ENCODE data around the gene C2orf78. TPM values are rescaled to one million over a fixed set of nuclear protein-coding genes. Genes with fewer than 3 reads are reported as not detected.

C2orf78 gene
- total RNA-seq, 1 donor from 2014 or later, result not detected

DNA sequence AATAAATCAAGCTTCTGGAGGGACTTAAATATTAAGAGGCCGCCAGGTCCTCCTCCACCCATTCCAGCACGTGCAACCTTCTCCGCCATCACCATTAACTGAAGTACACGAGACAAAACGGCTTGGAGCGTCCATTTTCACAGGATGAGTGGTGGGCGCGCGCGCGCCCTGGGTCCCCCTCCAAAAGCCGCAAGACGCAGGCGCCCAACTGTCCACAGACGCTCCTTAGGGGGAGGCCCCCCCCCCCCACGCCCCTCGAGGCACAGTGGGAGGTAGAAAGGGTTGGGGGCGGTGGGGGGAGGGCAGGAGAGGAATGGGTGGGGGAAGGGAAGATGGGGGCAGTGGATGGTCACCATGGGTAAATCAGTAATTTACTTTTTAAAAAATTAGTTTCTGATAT, 34.3 kb downstream of the C2orf78 start:
- H3K27ac Mint-ChIP-seq, result no peak overlapping the region
- intact Hi-C loops (cut with micrococcal nuclease), result no loop called here
- no peaks in the 10 kb centered on the region for H3K27me3 Mint-ChIP-seq (ENCODE audit: insufficient read depth)
- H3K4me1 Mint-ChIP-seq (ENCODE audit: low read depth), result peaks cover 17% of the 10 kb centered on the region
- DNase-seq (ENCODE audit: low spot score), result no peak
- H3K9me3 Mint-ChIP-seq, result no peaks in the 10 kb centered on the region
- no peaks in the 10 kb centered on the region for H3K36me3 Mint-ChIP-seq (ENCODE audit: low read depth)
- H3K4me3 Mint-ChIP-seq, result no peak overlapping the region

DNA sequence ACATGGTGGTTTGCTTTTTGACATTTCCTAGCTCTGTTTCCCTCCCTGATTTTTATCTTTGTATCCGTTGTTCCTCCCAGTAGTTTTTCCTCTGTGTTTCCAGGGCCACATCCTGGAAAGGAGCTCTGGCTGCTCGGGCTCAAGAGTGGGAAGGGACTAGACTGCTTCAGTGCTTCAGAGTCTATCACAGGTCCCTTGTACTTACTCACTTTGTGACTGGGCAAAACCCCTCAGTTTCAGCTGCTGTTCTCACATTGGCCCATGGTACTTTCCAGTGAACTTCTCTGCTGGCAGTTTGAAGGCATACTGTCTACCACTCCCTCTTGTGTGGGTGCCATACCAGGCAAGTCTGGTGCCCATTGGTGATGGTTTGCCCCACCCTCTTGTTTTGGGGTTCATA, 37.2 kb downstream of the C2orf78 start:
- Mint-ChIP-seq H3K4me3 (no peak overlapping the region), H3K27me3 (ENCODE audit: insufficient read depth) (peaks cover 5% of the 10 kb centered on the region), H3K9me3 (no peaks in the 10 kb centered on the region)

DNA sequence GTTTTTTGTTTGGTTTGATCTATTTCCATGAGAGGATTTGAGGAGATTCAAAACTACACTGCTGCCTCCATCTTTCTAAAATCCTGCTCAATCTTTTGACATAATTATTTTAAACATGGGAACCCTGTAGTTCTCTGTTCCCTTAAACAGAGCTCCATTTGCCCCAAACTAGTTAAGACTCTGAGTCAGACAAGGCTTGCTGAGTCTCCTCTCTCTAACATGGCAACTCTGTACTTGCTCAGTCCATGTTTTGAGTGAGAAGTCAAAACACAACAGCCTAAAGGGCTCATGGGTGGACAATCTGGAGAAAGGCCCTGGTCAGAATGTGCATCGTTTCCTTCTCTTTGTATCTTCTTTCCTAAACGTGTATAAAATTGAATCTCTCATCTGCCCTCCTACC, 37.7 kb downstream of the C2orf78 start:
- Mint-ChIP-seq H3K36me3 (ENCODE audit: low read depth) (no peaks in the 10 kb centered on the region), H3K27me3 (ENCODE audit: insufficient read depth) (peaks cover 5% of the 10 kb centered on the region), H3K9me3 (no peaks in the 10 kb centered on the region), H3K4me3 (no peak overlapping the region), H3K27ac (peak overlapping the region; percentile 44), H3K4me1 (ENCODE audit: low read depth) (peaks cover 22% of the 10 kb centered on the region)
- DNase-seq (ENCODE audit: low spot score), result no peak
- intact Hi-C loops (cut with micrococcal nuclease), result loop anchor here (1.0 kb wide), 1 partner anchor 10 kb away; no protein-coding TSS in a partner anchor

More for the DNA sequence above, 37.2 kb downstream of the C2orf78 start:
- peak; percentile 9 for DNase-seq (ENCODE audit: low spot score)
- Mint-ChIP-seq H3K36me3 (ENCODE audit: low read depth) (no peaks in the 10 kb centered on the region), H3K27ac (peak overlapping the region; percentile 83), H3K4me1 (ENCODE audit: low read depth) (peaks cover 22% of the 10 kb centered on the region)
- intact Hi-C loops (cut with micrococcal nuclease), result loop anchor here (1.0 kb wide), 1 partner anchor 10 kb away; no protein-coding TSS in a partner anchor

DNA sequence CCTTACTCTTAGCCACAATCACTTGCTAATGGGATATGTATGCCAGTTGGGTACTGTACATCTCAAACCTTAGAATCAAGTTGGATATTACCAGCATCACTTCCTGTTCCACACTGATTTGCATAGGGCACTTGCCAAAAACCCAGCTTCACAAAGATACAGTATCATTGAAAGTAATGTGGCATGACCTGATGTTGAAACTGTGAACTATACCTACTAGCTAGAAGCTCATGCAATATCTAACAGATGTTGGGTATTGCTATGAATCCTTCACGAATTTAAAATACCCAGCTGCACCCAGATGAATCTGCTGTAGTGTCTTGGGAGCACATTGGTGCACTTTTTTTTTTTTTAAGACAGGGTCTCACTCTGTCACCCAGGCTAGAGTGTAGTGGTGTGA, 38.3 kb downstream of the C2orf78 start:
- no peak overlapping the region for H3K4me3 Mint-ChIP-seq
- intact Hi-C loops (cut with micrococcal nuclease), result no loop called here
- H3K27me3 Mint-ChIP-seq (ENCODE audit: insufficient read depth), result peaks cover 5% of the 10 kb centered on the region
- H3K27ac Mint-ChIP-seq, result no peak overlapping the region
- H3K4me1 Mint-ChIP-seq (ENCODE audit: low read depth), result peaks cover 27% of the 10 kb centered on the region
- H3K9me3 Mint-ChIP-seq, result no peaks in the 10 kb centered on the region
- no peak for DNase-seq (ENCODE audit: low spot score)
- H3K36me3 Mint-ChIP-seq (ENCODE audit: low read depth), result no peaks in the 10 kb centered on the region

DNA sequence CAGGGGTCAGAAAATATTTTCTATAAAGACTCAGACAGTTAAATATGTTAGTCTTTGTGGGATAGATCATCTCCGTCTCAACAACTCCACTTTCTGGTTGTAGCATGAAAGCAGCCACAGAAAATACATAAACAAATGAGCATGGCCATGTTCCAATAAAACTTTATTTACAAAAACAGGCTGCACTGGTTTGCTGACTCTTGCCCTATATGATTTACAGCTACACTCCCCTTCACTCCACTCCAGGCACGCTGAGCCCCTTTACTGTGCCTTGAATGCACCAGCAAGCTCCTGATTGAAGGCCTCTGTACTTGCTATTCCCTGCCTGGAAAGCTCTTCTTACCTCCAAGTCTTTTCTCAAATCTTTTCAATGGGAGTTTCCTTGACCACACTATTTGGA, 39.0 kb downstream of the C2orf78 start:
- Mint-ChIP-seq H3K4me1 (ENCODE audit: low read depth) (peaks cover 34% of the 10 kb centered on the region), H3K36me3 (ENCODE audit: low read depth) (no peaks in the 10 kb centered on the region), H3K27ac (no peak overlapping the region), H3K9me3 (no peaks in the 10 kb centered on the region), H3K4me3 (no peak overlapping the region), H3K27me3 (ENCODE audit: insufficient read depth) (peaks cover 5% of the 10 kb centered on the region)
- intact Hi-C loops (cut with micrococcal nuclease), result no loop called here
- no peak for DNase-seq (ENCODE audit: low spot score)

DNA sequence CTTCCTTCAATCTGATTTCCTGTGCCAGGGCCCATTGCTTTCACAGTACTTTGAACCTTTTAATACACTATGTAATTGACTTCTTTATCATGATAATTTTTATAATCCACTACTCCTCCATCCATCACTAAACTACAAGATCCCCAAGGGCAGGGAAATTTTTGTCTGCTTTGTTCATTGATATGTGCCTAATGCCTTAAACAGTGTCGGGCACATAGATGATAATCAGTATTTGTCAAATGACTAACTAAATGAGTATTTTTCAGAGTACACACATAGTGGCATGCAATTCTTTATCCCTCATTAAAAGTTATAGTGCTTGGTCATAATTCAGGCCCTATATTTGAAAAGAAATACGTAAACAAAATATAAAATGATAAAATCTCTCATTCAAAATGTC, 39.4 kb downstream of the C2orf78 start:
- H3K4me1 Mint-ChIP-seq (ENCODE audit: low read depth), result peaks cover 35% of the 10 kb centered on the region
- intact Hi-C loops (cut with micrococcal nuclease), result no loop called here

DNA sequence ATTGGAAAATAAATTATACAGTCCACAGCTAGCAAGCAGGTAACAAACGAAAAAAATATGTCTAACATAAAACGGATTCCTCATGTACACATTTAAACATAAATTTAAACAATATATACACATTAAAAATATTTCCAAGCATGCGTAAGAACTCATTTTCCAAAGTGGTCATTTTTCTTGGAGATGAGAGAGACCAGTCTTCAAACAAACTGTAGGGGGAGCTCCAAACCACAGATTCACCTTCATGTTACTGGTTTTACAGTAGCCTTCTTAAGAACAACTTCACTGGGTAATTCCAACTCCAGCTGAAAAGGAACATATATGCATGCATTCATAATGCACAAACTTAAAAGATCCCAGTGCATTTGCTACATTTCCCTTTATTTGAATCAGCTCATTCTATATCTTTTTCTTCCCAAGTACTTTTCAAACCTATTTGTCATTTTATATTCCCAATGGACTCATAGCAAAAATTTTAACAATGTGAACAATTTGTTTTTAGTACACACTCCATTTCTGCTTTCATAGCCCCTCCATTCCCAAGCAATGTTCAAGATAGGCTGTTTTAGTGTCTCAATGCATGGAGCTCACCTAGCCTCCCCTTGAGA, 40.0 kb downstream of the C2orf78 start:
- no peak overlapping the region for H3K4me3 Mint-ChIP-seq
- no peaks in the 10 kb centered on the region for H3K9me3 Mint-ChIP-seq
- intact Hi-C loops (cut with micrococcal nuclease), result loop anchor here (1.0 kb wide), 6 partner anchors 44 to 511 kb away; partner anchors contain the start of genes BOLA3 and DUSP11
- DNase-seq (ENCODE audit: low spot score), result peak; percentile 27
- H3K36me3 Mint-ChIP-seq (ENCODE audit: low read depth), result peaks cover 4% of the 10 kb centered on the region
- H3K27me3 Mint-ChIP-seq (ENCODE audit: insufficient read depth), result peaks cover 5% of the 10 kb centered on the region
- no peak overlapping the region for H3K27ac Mint-ChIP-seq
- H3K4me1 Mint-ChIP-seq (ENCODE audit: low read depth), result peaks cover 40% of the 10 kb centered on the region

More for the DNA sequence above, 39.4 kb downstream of the C2orf78 start:
- no peak overlapping the region for H3K4me3 Mint-ChIP-seq
- H3K27me3 Mint-ChIP-seq (ENCODE audit: insufficient read depth), result peaks cover 5% of the 10 kb centered on the region
- no peaks in the 10 kb centered on the region for H3K36me3 Mint-ChIP-seq (ENCODE audit: low read depth)
- H3K9me3 Mint-ChIP-seq, result no peaks in the 10 kb centered on the region
- DNase-seq (ENCODE audit: low spot score), result no peak
- H3K27ac Mint-ChIP-seq, result peak overlapping the region; percentile 5

DNA sequence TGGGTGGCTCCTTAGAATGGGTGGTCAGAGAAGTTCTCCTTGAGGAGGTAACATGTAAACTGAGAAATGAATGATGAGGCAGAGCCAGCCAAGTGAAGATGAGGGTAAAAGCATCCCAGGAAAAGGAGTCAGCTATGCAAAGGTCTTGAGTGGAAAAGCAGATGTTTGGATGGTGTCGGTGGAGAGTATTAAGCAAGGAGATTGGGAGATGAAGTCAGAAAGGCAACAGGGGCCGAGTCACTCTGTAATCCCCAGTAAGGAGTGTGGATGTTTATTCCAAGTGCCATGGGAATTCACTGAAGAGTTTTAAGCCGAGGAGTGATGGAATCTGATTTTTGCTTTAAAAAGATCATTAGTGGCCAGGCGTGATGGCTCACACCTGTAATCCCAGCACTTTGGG, 41.4 kb downstream of the C2orf78 start:
- peaks cover 52% of the 10 kb centered on the region for H3K4me1 Mint-ChIP-seq (ENCODE audit: low read depth)
- no peak for DNase-seq (ENCODE audit: low spot score)
- H3K4me3 Mint-ChIP-seq, result no peak overlapping the region
- H3K27me3 Mint-ChIP-seq (ENCODE audit: insufficient read depth), result peaks cover 5% of the 10 kb centered on the region
- H3K27ac Mint-ChIP-seq, result no peak overlapping the region
- intact Hi-C loops (cut with micrococcal nuclease), result no loop called here
- H3K36me3 Mint-ChIP-seq (ENCODE audit: low read depth), result peaks cover 4% of the 10 kb centered on the region
- no peaks in the 10 kb centered on the region for H3K9me3 Mint-ChIP-seq

DNA sequence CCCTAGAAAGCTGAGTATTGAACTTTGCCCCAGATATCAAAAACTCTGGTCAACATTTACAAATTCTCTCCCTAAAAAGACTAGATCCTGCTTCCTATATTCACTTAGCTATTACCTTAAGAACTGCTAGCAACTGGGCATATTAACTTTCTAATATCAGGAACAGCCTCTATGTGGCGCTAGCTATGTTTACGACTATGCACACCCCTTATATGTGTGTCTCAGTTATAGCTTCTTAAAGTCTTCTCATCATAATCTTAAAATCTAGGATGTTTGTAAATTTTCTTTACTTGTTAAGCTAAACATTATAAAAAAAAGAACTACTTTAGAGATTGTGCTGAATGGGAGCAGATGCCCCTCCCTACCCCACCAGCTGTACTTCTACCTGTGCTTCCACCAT, 43.0 kb downstream of the C2orf78 start:
- H3K36me3 Mint-ChIP-seq (ENCODE audit: low read depth), result peaks cover 14% of the 10 kb centered on the region
- no peak for DNase-seq (ENCODE audit: low spot score)
- peaks cover 5% of the 10 kb centered on the region for H3K27me3 Mint-ChIP-seq (ENCODE audit: insufficient read depth)
- intact Hi-C loops (cut with micrococcal nuclease), result no loop called here
- no peak overlapping the region for H3K27ac Mint-ChIP-seq
- H3K9me3 Mint-ChIP-seq, result no peaks in the 10 kb centered on the region
- peak overlapping the region; percentile 79 for H3K4me3 Mint-ChIP-seq
- H3K4me1 Mint-ChIP-seq (ENCODE audit: low read depth), result peaks cover 52% of the 10 kb centered on the region

DNA sequence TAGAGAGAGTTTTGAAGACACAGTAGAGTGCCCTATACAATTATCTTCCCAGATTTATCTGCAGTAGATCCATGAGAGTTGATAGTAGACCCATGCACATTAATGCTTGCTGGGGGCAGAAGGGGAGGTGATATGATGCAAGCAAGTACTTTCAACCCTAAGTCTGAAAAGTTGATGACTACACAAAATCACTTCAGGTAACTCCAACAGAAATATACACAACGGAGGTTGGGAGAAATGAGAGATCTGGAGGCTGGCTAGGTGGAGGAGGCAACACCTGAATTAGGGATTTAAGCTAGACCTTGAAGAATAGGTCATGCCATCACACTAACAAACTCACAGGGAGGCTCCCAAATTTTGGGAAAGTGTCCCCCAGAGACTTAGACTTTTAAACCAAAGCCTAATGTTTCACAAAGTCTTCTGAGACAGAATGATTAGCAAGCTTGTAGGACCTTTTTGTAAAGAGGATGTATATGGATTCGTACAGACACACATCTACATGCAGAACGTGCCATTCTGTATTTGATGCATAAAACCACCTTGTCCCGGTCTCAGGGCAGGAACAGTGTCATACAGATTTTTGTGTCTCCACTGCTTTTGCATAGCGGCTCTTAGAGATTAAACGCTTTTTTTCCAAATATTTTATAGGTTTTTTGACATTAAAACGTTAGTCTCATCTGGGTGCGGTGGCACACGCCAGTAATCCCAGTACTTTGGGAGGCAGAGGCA, 43.8 kb downstream of the C2orf78 start:
- Mint-ChIP-seq H3K27ac (peak overlapping the region; percentile 78), H3K4me1 (ENCODE audit: low read depth) (peaks cover 58% of the 10 kb centered on the region), H3K36me3 (ENCODE audit: low read depth) (peaks cover 21% of the 10 kb centered on the region), H3K9me3 (no peaks in the 10 kb centered on the region), H3K27me3 (ENCODE audit: insufficient read depth) (peaks cover 5% of the 10 kb centered on the region), H3K4me3 (peak overlapping the region; percentile 79)
- intact Hi-C loops (cut with micrococcal nuclease), result loop anchor here (1.0 to 2.0 kb wide), 8 partner anchors 98 to 627 kb away; partner anchors contain the start of genes BOLA3, DGUOK, INO80B and MOB1A
- no peak for DNase-seq (ENCODE audit: low spot score)

DNA sequence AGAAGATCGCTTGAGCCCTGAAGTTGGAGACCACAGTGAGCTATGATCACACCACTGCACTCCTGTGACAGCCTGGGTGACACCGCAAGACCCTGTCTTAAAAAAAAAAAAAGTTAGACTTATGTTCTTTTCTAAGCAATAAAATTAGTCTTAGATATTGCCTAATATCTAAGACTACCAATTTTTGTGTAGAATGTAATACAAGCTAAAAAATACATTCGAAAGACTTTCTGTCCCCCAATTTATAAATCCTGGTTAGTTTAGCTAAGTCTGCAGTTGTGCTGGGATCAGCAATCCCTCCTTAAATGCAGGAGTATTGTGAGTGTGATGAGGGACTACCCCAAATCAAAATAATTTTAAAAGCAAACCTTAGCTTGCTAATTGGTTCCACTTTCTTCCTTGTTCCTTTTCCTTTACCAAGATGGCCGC, 44.4 kb downstream of the C2orf78 start:
- intact Hi-C loops (cut with micrococcal nuclease), result loop anchor here (1.0 to 2.0 kb wide), 8 partner anchors 98 to 626 kb away; partner anchors contain the start of genes BOLA3, DGUOK, INO80B and MOB1A
- Mint-ChIP-seq H3K4me1 (ENCODE audit: low read depth) (peaks cover 60% of the 10 kb centered on the region), H3K4me3 (peak overlapping the region; percentile 98), H3K36me3 (ENCODE audit: low read depth) (peaks cover 23% of the 10 kb centered on the region), H3K27ac (peak overlapping the region; percentile 99), H3K9me3 (no peaks in the 10 kb centered on the region), H3K27me3 (ENCODE audit: insufficient read depth) (peaks cover 5% of the 10 kb centered on the region)
- no peak for DNase-seq (ENCODE audit: low spot score)

DNA sequence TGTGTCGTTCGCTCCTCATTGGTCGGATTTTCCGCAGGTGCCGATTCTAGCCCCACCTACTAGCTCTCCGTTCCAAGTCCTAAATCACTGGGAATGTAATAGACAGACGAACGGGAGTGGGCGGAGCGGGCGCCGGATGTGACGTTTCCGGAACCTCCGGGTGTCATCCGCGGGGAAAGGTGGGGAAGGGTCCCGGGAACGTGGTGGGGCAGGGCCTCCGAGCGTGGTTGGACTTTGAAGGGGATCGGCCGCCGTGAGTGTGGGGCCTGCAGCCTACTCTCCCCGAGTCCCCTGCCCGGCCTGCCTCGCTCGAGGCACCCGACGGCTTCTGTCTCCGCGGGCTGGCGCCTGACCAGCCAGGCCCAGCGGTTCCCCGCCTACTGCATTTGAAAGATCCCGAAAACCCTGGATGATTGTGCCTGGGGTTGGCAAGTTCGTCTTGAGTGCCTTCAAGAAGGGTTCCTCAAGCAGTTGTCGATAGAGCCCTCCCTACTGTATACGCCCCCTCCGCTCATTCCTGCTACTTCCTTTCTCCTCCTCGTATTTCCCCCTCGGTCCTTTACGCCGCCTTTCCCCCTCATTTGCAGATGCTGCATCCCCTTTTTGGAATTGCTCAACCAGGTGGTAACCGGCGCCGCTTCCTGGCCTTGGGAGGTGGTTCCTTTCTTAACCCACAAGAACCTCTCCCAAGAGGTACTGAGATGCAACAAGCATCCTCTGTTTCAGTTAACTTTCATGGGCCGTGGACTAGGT, 45.0 kb downstream of the C2orf78 start, which contains the start of gene STAMBP:
STAMBP (plus strand) TSS at position 144 of the 753 bp plus-strand sequence. CDS start 1,896 bp downstream, outside the sequence.
- Mint-ChIP-seq H3K36me3 (ENCODE audit: low read depth) (peaks cover 27% of the 10 kb centered on the region), H3K9me3 (no peaks in the 10 kb centered on the region), H3K4me3 (peak within 1 kb of the TSS; percentile 98), H3K4me1 (ENCODE audit: low read depth) (peaks cover 59% of the 10 kb centered on the region), H3K27ac (peak within 1 kb of the TSS; percentile 99), H3K27me3 (ENCODE audit: insufficient read depth) (peaks cover 5% of the 10 kb centered on the region)
- intact Hi-C loops (cut with micrococcal nuclease), result loop anchor here (1.0 to 2.0 kb wide), 8 partner anchors 97 to 626 kb away; partner anchors contain the start of genes BOLA3, DGUOK, INO80B and MOB1A
- DNase-seq (ENCODE audit: low spot score), result peak; percentile 90

Measured in activated T-helper 1 cell treated with anti-CD3 and anti-CD28 coated beads, Interleukin-12 subunit alpha, Interleukin-12 subunit beta, Interleukin-2, Interleukin-4 antibody, amounts not matched to agents 30 ng/mL and 10 ng/mL and 1 ng/mL, durations not matched to agents 14 hours and 24 hours and 36 hours (primary cell).